ENCODE results near the gene NAT8L. TPM values are rescaled to one million over a fixed set of nuclear protein-coding genes. Genes with fewer than 3 reads are reported as not detected.

NAT8L gene
- total RNA-seq, 1 donor from 2014 or later, result not detected

DNA sequence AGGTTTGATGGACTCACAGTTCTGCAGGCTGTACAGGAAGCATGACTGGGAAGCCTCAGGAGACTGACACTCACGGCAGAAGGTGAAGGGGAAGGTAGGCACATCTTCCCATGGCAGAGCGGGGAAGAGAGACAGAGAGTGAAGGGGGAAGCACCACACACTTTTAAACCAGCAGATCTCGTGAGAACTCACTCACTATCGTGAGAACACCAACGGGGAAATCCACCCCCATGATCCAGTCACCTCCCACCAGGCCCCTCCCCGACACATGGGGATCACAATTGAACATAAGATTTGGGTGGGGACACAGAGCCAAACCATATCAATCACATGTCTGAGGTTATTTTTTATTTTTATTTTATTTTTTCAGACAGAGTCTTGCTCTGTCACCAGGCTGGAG lies 4.9 kb upstream of the NAT8L start:
- peaks cover 0 to 2% of the 10 kb centered on the region in 2 donors for H3K4me1 ChIP-seq
- H3K9me3 ChIP-seq, result no peaks in the 10 kb centered on the region
- no peaks in the 10 kb centered on the region for H3K36me3 ChIP-seq
- intact Hi-C loops (cut with DNase I), result no loop called here
- no peak overlapping the region for H3K27ac ChIP-seq
- H3K27me3 ChIP-seq, result no peaks in the 10 kb centered on the region
- no peak for DNase-seq (ENCODE audit: low spot score in 2 of 2)
- no peak overlapping the region for H3K4me3 ChIP-seq
- TF ChIP-seq, protein P1, sequence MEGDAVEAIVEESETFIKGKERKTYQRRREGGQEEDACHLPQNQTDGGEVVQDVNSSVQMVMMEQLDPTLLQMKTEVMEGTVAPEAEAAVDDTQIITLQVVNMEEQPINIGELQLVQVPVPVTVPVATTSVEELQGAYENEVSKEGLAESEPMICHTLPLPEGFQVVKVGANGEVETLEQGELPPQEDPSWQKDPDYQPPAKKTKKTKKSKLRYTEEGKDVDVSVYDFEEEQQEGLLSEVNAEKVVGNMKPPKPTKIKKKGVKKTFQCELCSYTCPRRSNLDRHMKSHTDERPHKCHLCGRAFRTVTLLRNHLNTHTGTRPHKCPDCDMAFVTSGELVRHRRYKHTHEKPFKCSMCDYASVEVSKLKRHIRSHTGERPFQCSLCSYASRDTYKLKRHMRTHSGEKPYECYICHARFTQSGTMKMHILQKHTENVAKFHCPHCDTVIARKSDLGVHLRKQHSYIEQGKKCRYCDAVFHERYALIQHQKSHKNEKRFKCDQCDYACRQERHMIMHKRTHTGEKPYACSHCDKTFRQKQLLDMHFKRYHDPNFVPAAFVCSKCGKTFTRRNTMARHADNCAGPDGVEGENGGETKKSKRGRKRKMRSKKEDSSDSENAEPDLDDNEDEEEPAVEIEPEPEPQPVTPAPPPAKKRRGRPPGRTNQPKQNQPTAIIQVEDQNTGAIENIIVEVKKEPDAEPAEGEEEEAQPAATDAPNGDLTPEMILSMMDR (IDR thresholded peaks at IDR 0.05), result no peak

DNA sequence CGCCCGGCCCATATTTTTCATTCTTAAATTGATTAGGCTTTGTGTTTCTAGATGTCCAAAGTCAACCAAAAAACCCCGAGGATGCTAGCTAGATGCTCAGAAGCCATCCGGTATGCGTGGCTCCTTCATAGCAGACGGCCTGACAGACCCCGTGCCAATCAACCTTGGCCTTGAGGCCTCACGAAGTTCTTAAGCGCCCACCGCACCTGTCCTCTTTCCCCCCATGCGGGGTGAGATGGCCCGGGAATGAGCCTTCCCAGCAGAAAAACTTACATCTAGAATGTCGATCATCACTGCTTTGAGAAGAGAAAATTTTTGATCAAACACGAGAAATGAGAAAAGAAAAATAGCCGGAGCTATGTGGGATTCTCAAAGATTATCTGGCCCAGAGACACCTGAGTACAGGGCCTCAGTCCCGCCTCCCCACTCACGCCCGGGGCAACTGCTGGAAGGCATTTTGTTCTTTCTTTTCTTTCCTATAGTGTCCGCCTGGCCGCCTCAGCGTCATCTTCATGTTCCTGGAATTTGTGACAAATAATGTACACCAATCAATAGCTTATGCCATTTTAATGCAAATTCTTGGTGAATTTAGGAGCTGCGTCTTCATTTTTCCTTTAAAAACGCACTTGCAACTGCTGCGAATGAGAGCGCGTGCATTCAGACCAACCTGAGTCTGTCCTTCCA lies 1.6 kb upstream of the NAT8L start:
- intact Hi-C loops (cut with DNase I), result no loop called here
- Histone ChIP-seq H3K27ac (no peak overlapping the region), H3K4me3 (no peak overlapping the region), H3K27me3 (peaks cover 15% of the 10 kb centered on the region), H3K4me1 (peaks cover 0 to 2% of the 10 kb centered on the region in 2 donors), H3K9me3 (no peaks in the 10 kb centered on the region), H3K36me3 (no peaks in the 10 kb centered on the region)
- TF ChIP-seq, protein P1 (IDR thresholded peaks at IDR 0.05), result no peak
- DNase-seq (ENCODE audit: low spot score in 2 of 2), result no peak

DNA sequence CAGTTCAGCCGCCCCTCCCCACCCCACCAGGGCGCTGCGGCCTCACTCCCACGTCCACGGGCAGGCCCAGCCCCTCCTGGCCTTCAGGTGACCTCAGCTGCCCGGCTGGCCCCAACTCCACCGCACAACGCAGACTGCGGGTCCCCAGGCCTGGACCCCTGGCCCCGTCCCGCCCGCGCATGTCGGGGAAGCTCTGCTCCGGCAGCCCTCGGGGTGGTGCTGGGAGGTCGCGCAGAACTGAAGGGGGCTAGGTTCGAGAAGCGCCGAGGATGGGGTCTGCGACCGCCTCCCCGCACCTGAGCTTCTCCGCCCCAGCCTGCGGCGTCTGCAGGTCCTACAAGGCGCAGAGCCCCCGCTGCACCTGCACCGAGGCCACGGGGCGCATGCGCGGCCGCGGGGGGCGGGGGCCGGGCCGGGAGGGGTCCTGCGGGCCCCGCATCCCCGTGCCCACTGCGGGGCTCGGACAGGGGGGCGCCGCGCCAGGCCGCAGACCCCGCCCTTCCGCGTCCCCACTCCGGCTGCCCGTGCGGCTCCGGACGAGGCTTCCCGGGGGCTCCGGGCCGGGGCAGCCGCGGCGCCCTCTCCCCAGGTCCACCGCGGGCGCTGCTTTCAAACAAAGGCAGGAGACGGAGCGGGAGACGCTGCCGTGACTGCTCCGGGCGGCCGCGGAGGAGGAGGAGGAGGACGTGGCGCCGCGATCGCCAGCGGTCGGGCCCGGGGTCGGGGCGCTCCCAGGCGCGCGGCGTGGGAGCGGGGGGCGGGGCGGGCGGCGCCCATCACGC lies 672 bp upstream of the NAT8L start:
- Histone ChIP-seq H3K27ac (no peak overlapping the region), H3K9me3 (no peaks in the 10 kb centered on the region), H3K4me1 (peaks cover 0 to 2% of the 10 kb centered on the region in 2 donors), H3K4me3 (peak overlapping the region; percentile 56 to 58), H3K27me3 (peaks cover 15% of the 10 kb centered on the region), H3K36me3 (no peaks in the 10 kb centered on the region)
- intact Hi-C loops (cut with DNase I), result no loop called here
- no peak for DNase-seq (ENCODE audit: low spot score in 2 of 2)
- TF ChIP-seq, protein P1 (IDR thresholded peaks at IDR 0.05), result no peak

DNA sequence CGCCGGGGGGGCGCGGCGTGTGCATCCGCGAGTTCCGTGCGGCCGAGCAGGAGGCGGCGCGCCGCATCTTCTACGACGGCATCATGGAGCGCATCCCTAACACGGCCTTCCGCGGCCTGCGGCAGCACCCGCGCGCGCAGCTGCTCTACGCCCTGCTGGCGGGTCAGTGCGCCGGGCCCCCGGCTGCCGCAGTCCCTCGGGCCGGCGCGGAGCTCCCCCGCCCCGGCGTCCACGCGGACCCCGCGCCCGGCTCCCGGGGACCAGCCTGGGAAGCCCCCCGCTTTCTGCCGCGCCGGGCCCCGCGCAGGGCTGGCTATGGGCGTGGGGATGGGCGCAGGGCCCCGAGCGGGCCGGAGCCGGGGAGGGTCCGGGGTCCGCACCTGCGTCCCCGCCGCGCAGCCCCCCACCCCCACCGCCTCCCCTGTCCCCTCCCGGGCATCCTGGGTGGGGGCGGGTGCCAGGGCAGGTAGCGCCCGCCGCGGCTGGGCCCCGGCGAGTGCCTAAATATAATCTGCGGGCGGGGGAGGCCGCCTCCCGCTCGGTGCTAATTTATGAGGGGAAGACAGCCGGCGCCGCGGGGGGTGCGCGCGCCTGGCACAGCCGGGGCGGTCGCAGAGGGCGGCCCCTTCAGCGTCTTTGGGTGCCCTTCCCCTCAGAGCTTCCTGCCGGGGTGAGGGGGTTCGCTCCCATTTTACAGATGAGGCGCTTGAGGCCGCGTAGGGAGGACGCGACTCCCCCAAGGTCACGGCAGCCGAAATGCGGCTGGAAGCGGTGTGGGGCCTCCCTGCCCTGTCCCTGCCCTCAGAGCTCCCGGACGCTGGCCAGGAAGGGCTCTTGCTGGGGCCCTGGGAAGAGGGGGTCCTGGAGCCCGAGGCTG lies 837 bp downstream of the NAT8L start:
- DNase-seq (ENCODE audit: low spot score in 2 of 2), result no peak
- TF ChIP-seq, protein P1 (IDR thresholded peaks at IDR 0.05), result no peak
- peaks cover 15% of the 10 kb centered on the region for H3K27me3 ChIP-seq
- peak overlapping the region; percentile 40 to 50 for H3K4me3 ChIP-seq
- no peaks in the 10 kb centered on the region for H3K9me3 ChIP-seq
- H3K27ac ChIP-seq, result no peak overlapping the region
- H3K36me3 ChIP-seq, result no peaks in the 10 kb centered on the region
- H3K4me1 ChIP-seq, result peaks cover 0 to 2% of the 10 kb centered on the region in 2 donors
- intact Hi-C loops (cut with DNase I), result no loop called here

DNA sequence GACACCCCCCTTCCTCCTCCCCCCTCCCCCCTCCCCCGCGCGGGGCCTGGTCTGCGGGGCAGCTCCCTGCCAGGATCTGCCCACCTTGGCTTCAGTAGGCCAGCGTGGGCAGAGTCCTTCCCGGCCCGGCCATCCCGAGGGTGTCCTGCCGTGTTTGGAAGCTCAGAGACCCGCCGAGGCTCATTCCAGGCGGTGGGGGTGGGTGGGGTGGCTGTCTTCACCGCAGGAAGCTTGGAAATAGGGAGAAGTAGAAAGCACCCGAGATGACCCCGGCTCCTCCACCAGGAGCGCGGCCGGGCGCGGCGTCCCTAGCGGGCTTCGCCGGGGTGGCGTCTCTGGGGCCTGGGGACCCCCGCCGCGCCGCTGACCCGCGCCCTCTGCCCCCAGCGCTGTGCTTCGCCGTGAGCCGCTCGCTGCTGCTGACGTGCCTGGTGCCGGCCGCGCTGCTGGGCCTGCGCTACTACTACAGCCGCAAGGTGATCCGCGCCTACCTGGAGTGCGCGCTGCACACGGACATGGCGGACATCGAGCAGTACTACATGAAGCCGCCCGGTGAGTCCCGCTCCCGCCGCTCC lies 1.6 kb downstream of the NAT8L start:
- intact Hi-C loops (cut with DNase I), result no loop called here
- H3K27me3 ChIP-seq, result peaks cover 15% of the 10 kb centered on the region
- no peak overlapping the region for H3K27ac ChIP-seq
- TF ChIP-seq, protein P1 (IDR thresholded peaks at IDR 0.05), result no peak
- H3K9me3 ChIP-seq, result no peaks in the 10 kb centered on the region
- no peak overlapping the region for H3K4me3 ChIP-seq
- H3K36me3 ChIP-seq, result no peaks in the 10 kb centered on the region
- H3K4me1 ChIP-seq, result peaks cover 0 to 2% of the 10 kb centered on the region in 2 donors
- no peak for DNase-seq (ENCODE audit: low spot score in 2 of 2)
